ENCODE data around the gene GLIPR2.
"Not testable (repeated sequence)": the region's sequence is repeated elsewhere in the genome, so short reads cannot be mapped to it uniquely, and the experiment has no call there.

GLIPR2 gene

DNA sequence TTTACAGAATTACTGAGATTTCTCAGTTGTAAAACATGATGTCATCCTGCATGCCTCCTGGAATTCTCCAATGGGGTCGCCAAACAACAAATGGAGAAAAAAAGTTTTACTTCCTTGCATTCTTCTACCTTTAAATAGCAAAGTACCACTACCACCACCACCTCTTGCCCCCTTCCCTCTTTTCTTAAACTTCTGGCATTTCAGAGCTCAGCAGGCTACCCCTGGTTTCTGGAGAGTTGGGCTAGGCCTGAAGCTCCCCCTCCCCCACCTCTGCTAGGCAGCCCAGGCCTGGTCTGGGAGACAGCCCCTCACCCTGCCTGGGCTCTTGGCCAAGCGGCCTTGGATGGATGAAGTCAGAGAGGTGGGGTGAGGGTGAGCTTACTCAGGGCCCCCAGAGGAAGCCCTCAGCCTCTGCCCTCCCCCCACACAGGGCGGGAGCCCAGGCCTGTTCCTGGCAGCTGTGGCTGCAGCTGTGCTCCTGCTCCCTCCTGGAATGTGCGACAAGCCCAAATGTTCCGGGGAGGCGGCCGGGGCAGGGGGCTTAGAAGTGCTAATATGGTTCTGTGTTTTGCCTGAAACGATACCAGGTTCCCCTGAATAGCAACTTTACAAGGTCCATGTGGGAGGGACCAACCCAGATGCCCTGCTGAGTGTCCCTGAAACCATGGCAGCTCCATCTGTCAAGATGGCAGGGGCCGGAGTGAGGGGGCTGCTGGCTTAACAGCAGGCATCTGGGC is 26.7 kb downstream of the GLIPR2 start:
- H3K27me3 Mint-ChIP-seq, result no peaks in the 10 kb centered on the region

DNA sequence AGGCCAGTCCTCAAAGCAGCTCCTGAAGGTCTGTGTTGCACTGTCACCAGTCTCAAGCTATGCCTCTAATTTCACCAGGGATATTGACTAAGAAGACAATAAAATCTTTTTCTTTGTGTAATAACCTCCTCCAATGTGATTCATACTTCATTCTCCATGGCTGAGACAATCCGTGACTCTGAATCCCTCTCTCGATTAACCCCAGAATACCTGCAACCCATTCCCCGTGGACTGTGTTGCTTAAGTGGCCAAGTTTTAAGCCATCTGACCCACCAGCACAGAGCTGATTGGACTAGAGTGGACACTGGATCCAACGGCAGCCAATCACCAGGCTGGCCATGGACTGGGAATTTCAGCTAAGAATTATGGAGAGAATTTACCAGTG is 27.2 kb downstream of the GLIPR2 start:
- peaks cover 12% of the 10 kb centered on the region for H3K36me3 Mint-ChIP-seq (ENCODE audit: insufficient read depth)
- no peaks in the 10 kb centered on the region for H3K9me3 Mint-ChIP-seq
- H3K4me1 Mint-ChIP-seq, result peaks cover 25% of the 10 kb centered on the region
- DNase-seq (ENCODE audit: low spot score in 2 of 2), result no peak
- no peak overlapping the region for H3K4me3 Mint-ChIP-seq
- no peak for ATAC-seq (replicated peaks; ENCODE audit: extremely low read depth, poor library complexity, severe bottlenecking)
- H3K27ac Mint-ChIP-seq (ENCODE audit: low read depth), result no peak overlapping the region
- H3K27me3 Mint-ChIP-seq, result no peaks in the 10 kb centered on the region

More for the DNA sequence above, 26.7 kb downstream of the GLIPR2 start:
- H3K4me3 Mint-ChIP-seq, result no peak overlapping the region
- DNase-seq (ENCODE audit: low spot score in 2 of 2) (no peak), ATAC-seq (replicated peaks; ENCODE audit: extremely low read depth, poor library complexity, severe bottlenecking) (no peak)
- no peaks in the 10 kb centered on the region for H3K9me3 Mint-ChIP-seq
- H3K4me1 Mint-ChIP-seq, result peaks cover 25% of the 10 kb centered on the region
- no peak overlapping the region for H3K27ac Mint-ChIP-seq (ENCODE audit: low read depth)
- H3K36me3 Mint-ChIP-seq (ENCODE audit: insufficient read depth), result peaks cover 13% of the 10 kb centered on the region

DNA sequence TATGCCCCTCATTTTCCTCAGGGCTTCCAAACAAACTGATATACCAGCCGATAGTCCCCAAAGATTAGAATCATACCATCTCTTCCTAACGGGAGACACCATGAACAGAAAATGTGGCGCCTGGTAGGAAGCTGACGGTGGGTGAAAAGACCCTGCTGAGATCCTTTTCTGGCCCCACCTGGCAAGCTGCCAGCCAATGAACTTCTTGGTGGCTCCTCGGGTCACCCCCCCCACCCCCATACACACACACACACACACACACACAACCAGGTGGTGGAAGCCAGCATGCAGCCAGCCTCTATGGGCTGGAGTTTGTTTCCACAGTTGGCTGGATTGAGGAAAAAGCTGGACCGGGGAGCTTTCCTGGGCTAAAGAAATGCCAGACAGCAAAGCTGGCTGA is 27.8 kb downstream of the GLIPR2 start:
- Mint-ChIP-seq H3K4me1 (peaks cover 22% of the 10 kb centered on the region), H3K4me3 (peak overlapping the region; percentile 73), H3K9me3 (no peaks in the 10 kb centered on the region), H3K36me3 (ENCODE audit: insufficient read depth) (peaks cover 9% of the 10 kb centered on the region), H3K27ac (ENCODE audit: low read depth) (no peak overlapping the region), H3K27me3 (no peaks in the 10 kb centered on the region)
- DNase-seq (ENCODE audit: low spot score in 2 of 2) (no peak), ATAC-seq (replicated peaks; ENCODE audit: extremely low read depth, poor library complexity, severe bottlenecking) (no peak)

DNA sequence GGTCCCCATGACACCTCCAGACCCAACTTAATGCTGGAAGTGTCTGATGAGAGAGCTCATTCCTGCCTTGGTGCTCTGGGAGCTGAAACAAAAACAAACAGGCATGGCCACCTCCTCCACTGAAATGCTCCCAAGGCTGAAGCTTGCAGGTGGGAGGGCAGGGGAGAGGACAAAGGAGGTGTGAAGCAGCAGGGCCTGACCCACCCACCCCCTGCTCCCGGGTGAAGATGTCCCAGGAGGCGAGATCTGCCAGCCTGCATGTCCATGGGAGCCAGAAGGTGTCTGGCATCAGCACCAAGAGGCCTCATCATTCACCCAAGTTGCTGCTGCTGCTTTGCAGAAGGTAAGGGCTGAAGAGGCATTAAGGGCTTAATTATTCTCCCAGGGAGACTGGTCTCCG is 28.5 kb downstream of the GLIPR2 start:
- DNase-seq (ENCODE audit: low spot score in 2 of 2) (no peak), ATAC-seq (replicated peaks; ENCODE audit: extremely low read depth, poor library complexity, severe bottlenecking) (no peak)
- H3K27me3 Mint-ChIP-seq, result no peaks in the 10 kb centered on the region
- peak overlapping the region; percentile 73 for H3K4me3 Mint-ChIP-seq
- H3K27ac Mint-ChIP-seq (ENCODE audit: low read depth), result peak overlapping the region; percentile 25
- peaks cover 19% of the 10 kb centered on the region for H3K4me1 Mint-ChIP-seq
- H3K36me3 Mint-ChIP-seq (ENCODE audit: insufficient read depth), result peaks cover 10% of the 10 kb centered on the region
- H3K9me3 Mint-ChIP-seq, result no peaks in the 10 kb centered on the region

DNA sequence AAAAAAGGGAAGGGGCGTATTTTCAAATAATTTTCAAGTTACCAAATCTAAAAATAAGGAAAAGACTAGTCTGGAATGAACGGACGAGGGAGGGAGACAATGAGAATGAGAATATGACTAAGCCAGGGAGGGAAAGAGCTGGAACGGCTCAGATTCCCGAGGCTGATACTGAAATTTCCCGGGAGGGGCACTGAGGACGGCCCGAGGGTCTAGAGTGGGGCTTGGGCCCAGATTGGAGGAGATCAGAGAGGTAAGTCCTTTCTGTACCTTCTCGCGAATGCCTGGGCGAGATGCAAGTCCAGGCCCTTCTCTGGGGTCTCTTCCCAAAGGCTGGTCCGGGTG is 29.3 kb downstream of the GLIPR2 start:
- DNase-seq (ENCODE audit: low spot score in 2 of 2) (no peak), ATAC-seq (replicated peaks; ENCODE audit: extremely low read depth, poor library complexity, severe bottlenecking) (no peak)
- peaks cover 7% of the 10 kb centered on the region for H3K36me3 Mint-ChIP-seq (ENCODE audit: insufficient read depth)
- peaks cover 19% of the 10 kb centered on the region for H3K4me1 Mint-ChIP-seq
- H3K9me3 Mint-ChIP-seq, result no peaks in the 10 kb centered on the region
- H3K27me3 Mint-ChIP-seq, result no peaks in the 10 kb centered on the region
- H3K4me3 Mint-ChIP-seq, result peak overlapping the region; percentile 73
- no peak overlapping the region for H3K27ac Mint-ChIP-seq (ENCODE audit: low read depth)

DNA sequence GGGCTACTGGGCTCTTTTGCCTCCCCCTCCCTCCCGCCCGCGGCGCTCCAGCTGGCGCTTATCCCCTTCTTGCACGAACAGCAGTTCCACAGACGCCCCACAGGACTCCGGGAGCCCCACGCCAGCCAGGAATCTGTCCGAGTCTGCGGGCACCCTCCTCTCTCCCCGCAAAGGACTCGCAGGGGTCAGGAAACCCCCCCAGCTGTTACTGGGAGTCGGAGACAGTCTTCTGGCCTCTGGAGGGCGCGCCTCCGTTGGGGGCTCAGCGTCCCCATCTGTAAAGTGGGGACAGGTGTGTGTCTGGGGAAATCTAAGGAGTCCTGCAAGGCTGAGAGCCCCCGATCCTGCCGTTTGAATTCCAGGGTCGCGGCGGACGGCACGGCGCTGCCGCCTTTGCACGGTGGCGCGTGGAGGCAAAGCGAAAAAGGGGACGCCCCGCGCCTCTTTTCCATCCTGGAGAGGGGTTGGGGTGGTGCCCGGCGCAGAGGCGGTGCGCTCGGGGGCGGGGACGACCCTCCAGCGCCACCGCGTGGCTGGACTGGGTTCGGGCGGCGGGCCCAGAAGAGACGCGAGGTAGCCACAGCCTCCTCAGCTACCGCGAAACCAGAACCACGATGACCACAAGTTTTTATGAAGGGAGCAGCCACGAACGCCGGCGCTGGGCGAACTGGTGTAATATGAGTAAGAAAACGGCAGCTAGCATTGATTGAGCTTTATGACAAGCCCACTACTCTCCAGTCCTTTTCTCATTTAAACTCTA is 29.8 kb downstream of the GLIPR2 start:
- Mint-ChIP-seq H3K36me3 (ENCODE audit: insufficient read depth) (peaks cover 7% of the 10 kb centered on the region), H3K27me3 (no peaks in the 10 kb centered on the region), H3K9me3 (no peaks in the 10 kb centered on the region), H3K4me1 (peaks cover 13% of the 10 kb centered on the region), H3K4me3 (peak overlapping the region; percentile 73), H3K27ac (ENCODE audit: low read depth) (no peak overlapping the region)
- ATAC-seq (replicated peaks; ENCODE audit: extremely low read depth, poor library complexity, severe bottlenecking), result peak; percentile 92
- DNase-seq (ENCODE audit: low spot score in 2 of 2), result peak; percentile 75 to 85

DNA sequence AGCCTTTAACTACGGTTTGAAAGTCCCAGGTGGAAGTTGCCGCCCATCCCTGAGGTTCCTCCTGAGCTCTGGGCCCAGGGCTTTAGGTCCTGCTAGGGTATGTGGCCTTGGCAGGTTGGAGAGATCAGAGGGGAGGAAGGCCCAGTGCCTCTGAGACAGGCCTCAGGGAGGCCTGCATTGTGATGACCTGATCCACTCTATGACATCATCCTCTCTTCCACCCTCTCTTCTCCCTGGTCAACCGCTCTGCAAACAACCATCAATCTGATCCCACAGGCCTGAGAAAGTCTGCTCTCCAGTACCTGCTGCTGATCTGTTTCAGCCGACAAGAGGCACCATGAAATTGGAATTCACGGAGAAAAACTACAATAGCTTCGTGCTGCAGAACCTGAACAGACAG is 32.6 kb downstream of the GLIPR2 start, which contains the start of gene CCIN:
Gene CCIN (plus strand): TSS at position 223 of the 400 bp plus-strand sequence. CDS start 115 bp downstream, at position 338.
- ATAC-seq (replicated peaks; ENCODE audit: extremely low read depth, poor library complexity, severe bottlenecking) (no peak), DNase-seq (ENCODE audit: low spot score in 2 of 2) (no peak)
- Mint-ChIP-seq H3K4me3 (no peak within 1 kb of the TSS), H3K36me3 (ENCODE audit: insufficient read depth) (peaks cover 2% of the 10 kb centered on the region), H3K9me3 (no peaks in the 10 kb centered on the region), H3K4me1 (peaks cover 10% of the 10 kb centered on the region), H3K27me3 (no peaks in the 10 kb centered on the region), H3K27ac (ENCODE audit: low read depth) (no peak within 1 kb of the TSS)

DNA sequence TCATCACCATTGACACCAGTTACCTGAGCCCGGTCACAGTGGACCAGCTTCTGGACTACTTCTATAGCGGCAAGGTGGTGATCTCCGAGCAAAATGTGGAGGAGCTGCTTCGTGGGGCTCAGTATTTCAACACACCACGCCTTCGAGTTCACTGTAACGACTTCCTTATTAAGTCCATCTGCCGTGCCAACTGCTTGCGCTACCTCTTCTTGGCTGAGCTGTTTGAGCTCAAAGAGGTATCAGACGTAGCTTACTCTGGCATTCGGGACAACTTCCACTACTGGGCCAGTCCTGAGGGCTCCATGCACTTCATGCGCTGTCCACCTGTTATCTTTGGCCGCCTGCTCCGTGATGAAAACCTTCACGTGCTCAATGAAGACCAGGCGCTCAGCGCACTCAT is 33.2 kb downstream of the GLIPR2 start:
- no peak for ATAC-seq (replicated peaks; ENCODE audit: extremely low read depth, poor library complexity, severe bottlenecking)
- no peaks in the 10 kb centered on the region for H3K9me3 Mint-ChIP-seq
- no peak for DNase-seq (ENCODE audit: low spot score in 2 of 2)
- no peak overlapping the region for H3K27ac Mint-ChIP-seq (ENCODE audit: low read depth)
- H3K4me1 Mint-ChIP-seq, result peaks cover 10% of the 10 kb centered on the region
- H3K36me3 Mint-ChIP-seq (ENCODE audit: insufficient read depth), result peaks cover 2% of the 10 kb centered on the region
- no peak overlapping the region for H3K4me3 Mint-ChIP-seq
- H3K27me3 Mint-ChIP-seq, result peaks cover under 1% of the 10 kb centered on the region

DNA sequence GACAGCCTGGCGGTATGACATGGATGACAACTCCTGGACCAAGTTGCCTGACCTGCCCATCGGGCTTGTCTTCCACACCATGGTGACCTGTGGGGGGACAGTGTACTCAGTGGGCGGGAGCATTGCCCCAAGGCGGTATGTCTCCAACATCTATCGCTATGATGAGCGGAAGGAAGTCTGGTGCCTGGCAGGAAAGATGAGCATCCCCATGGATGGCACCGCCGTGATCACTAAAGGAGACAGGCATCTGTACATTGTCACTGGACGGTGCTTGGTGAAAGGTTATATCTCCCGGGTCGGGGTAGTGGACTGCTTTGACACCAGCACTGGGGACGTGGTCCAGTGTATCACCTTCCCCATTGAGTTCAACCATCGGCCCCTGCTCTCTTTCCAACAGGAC is 34.0 kb downstream of the GLIPR2 start:
- H3K4me3 Mint-ChIP-seq, result no peak overlapping the region
- peaks cover 10% of the 10 kb centered on the region for H3K4me1 Mint-ChIP-seq
- H3K36me3 Mint-ChIP-seq (ENCODE audit: insufficient read depth), result peaks cover 4% of the 10 kb centered on the region
- H3K27me3 Mint-ChIP-seq, result peaks cover 9% of the 10 kb centered on the region
- DNase-seq (ENCODE audit: low spot score in 2 of 2) (no peak), ATAC-seq (replicated peaks; ENCODE audit: extremely low read depth, poor library complexity, severe bottlenecking) (no peak)
- H3K27ac Mint-ChIP-seq (ENCODE audit: low read depth), result no peak overlapping the region
- no peaks in the 10 kb centered on the region for H3K9me3 Mint-ChIP-seq

DNA sequence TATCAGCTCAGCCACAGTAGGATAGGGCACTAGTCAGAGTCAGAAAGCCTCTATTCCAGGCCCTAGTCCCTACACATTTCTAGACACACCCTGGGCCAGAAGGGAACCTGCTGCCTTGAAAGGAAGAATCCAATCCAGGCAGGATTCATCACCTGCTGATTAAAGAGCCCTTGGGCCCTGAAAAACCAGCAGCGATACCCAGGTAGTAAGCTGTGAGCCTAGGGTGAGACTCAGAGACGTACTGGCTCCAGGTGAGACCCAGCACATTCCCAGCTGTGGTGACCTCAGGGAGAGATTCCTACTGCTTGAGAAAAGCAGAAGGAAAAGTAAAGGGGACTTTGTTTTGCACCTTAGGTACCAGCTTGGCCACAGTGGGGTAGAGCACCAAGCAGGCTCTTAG is 37.3 kb downstream of the GLIPR2 start:
- H3K4me1 Mint-ChIP-seq, result no peaks in the 10 kb centered on the region
- no peak overlapping the region for H3K4me3 Mint-ChIP-seq
- peaks cover 18% of the 10 kb centered on the region for H3K27me3 Mint-ChIP-seq
- no peak overlapping the region for H3K27ac Mint-ChIP-seq (ENCODE audit: low read depth)
- no peak for ATAC-seq (replicated peaks; ENCODE audit: extremely low read depth, poor library complexity, severe bottlenecking)
- peaks cover 4% of the 10 kb centered on the region for H3K36me3 Mint-ChIP-seq (ENCODE audit: insufficient read depth)
- DNase-seq (ENCODE audit: low spot score in 2 of 2), result no peak
- no peaks in the 10 kb centered on the region for H3K9me3 Mint-ChIP-seq

DNA sequence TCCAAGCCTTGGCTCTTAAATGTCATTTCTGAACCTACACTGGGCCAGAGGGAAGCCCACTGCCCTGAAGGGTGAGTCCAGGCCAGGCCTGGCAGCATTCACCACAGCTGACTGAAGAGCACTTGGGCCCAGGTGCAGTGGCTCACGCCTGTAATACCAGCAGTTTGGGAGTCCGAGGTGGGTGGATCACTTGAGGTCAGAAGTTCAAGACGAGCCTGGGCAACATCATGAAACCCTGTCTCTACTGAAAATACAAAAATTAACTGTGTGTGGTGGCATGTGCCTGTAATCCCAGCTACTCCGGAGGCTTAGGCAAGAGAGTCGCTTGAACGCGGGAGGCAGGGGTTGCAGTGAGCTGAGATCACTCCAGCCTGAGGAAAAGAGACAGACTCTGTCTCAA is 37.7 kb downstream of the GLIPR2 start:
- peaks cover 4% of the 10 kb centered on the region for H3K36me3 Mint-ChIP-seq (ENCODE audit: insufficient read depth)
- DNase-seq (ENCODE audit: low spot score in 2 of 2), result no peak
- H3K27me3 Mint-ChIP-seq, result peaks cover 19% of the 10 kb centered on the region
- H3K4me1 Mint-ChIP-seq, result no peaks in the 10 kb centered on the region
- no peak overlapping the region for H3K4me3 Mint-ChIP-seq
- H3K27ac Mint-ChIP-seq (ENCODE audit: low read depth), result no peak overlapping the region
- no peak for ATAC-seq (replicated peaks; ENCODE audit: extremely low read depth, poor library complexity, severe bottlenecking)
- H3K9me3 Mint-ChIP-seq, result no peaks in the 10 kb centered on the region

DNA sequence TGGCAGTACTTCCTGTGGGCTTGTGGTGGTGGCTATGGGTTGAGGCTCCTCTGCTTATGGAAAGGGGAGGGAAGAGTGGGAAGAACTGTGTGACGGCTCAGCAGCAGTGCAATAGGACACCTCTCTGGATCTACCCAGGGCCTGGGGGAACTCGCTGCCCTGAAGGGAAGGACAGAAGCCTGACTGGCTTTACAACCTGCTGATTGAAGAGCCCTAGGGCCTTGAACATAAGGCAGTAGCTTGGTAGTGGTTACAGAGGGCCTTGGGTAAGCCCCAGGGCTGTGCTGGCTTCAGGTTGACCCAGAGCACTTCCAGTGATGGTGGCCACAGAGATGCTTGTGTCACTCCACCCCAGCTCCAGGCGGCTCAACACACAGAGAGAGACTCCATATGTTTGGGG is 38.2 kb downstream of the GLIPR2 start:
- peaks cover 2% of the 10 kb centered on the region for H3K36me3 Mint-ChIP-seq (ENCODE audit: insufficient read depth)
- no peak overlapping the region for H3K4me3 Mint-ChIP-seq
- H3K27ac Mint-ChIP-seq (ENCODE audit: low read depth), result no peak overlapping the region
- H3K27me3 Mint-ChIP-seq, result peaks cover 19% of the 10 kb centered on the region
- no peaks in the 10 kb centered on the region for H3K9me3 Mint-ChIP-seq
- ATAC-seq (replicated peaks; ENCODE audit: extremely low read depth, poor library complexity, severe bottlenecking), result no peak
- no peak for DNase-seq (ENCODE audit: low spot score in 2 of 2)
- no peaks in the 10 kb centered on the region for H3K4me1 Mint-ChIP-seq

DNA sequence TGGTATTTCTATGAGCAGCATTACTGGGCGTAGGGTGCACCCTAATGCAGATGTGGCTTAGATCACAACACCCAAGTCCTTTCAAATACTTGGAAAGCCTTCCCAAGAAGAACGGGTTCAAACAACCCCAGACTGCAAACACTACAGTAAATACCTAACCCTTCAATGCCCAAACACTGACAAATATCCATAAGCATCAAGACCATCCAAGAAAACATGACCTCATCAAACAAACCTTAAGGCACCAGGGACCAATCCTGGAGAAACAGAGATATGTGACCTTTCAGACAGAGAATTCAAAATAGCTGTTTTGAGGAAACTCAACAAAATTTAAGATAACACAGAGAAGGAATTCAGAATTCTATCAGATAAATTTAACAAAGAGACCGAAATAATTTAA is 38.7 kb downstream of the GLIPR2 start:
- H3K27me3 Mint-ChIP-seq, result peaks cover 19% of the 10 kb centered on the region
- not testable (repeated sequence) for DNase-seq (ENCODE audit: low spot score in 2 of 2); H3K36me3 Mint-ChIP-seq (ENCODE audit: insufficient read depth); ATAC-seq (replicated peaks; ENCODE audit: extremely low read depth, poor library complexity, severe bottlenecking); H3K9me3 Mint-ChIP-seq; H3K4me3 Mint-ChIP-seq; H3K27ac Mint-ChIP-seq (ENCODE audit: low read depth); H3K4me1 Mint-ChIP-seq

Measured in central memory CD8-positive, alpha-beta T cell (primary cell).